ENCODE results near the gene ASRGL1.

Gene ASRGL1

DNA sequence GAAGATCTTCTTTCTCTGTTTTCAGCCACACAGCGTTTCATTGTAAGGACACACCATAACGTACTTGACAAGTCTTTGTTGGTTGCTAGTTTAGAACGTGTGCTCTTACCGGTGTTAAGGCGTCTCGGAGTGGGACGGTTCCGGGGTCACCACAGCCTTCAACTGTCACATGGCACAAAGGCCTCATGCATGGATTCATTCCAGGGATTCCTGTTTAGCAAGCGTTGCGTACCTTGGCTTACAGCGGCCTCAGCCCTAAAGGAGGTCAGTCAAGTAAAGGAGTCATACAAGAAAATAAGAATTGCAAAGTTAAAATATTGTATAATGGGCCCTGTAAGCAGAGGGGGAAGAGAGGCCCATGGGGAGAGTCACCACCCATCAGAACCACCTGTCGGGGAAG, 79.3 kb downstream of the ASRGL1 start:
- no peak for DNase-seq (ENCODE audit: low spot score)

DNA sequence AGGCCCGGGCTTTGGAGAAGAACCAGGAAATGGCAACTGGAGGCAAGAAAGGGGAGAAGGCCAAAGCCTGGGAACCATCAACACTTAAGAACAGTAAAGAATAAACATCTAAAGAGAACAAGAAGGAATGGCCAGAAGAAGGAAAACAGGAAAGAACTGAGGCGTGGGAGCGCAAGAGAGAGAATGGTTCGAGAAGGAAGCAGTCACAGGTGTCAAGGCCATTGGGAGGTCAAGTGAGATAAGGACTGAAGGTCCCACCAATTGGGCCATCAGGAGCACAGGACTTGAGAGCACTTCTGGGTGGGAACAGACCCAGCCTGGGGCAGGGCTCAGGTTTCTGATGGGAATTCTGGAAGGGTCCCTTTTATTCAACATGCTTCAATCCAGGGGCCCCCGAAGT, 80.9 kb downstream of the ASRGL1 start:
- no peak for DNase-seq (ENCODE audit: low spot score)

DNA sequence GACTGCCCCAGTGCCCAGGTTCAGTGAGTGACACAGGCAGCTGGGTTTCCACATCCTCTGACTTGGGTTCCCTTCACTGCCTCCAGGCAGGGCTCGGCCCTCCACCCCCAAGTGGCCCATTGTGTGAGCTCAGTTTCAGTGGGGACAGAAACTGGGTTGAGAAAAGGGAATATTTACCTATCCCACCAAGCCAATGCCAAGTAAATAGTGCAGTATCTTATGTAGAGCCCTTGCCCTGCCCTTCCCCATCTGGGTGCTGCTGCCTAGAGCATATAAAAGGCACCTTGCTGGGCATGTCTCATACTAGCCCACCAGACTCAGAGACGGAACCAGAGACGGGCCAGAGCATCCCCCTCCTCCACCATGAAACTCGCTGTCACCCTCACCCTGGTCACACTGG, 81.5 kb downstream of the ASRGL1 start, which contains the start of gene SCGB1A1:
TSS of gene SCGB1A1 (plus strand) at position 301 of the 400 bp plus-strand sequence. CDS start at position 364, 63 bp downstream.
- no peak for DNase-seq (ENCODE audit: low spot score)

DNA sequence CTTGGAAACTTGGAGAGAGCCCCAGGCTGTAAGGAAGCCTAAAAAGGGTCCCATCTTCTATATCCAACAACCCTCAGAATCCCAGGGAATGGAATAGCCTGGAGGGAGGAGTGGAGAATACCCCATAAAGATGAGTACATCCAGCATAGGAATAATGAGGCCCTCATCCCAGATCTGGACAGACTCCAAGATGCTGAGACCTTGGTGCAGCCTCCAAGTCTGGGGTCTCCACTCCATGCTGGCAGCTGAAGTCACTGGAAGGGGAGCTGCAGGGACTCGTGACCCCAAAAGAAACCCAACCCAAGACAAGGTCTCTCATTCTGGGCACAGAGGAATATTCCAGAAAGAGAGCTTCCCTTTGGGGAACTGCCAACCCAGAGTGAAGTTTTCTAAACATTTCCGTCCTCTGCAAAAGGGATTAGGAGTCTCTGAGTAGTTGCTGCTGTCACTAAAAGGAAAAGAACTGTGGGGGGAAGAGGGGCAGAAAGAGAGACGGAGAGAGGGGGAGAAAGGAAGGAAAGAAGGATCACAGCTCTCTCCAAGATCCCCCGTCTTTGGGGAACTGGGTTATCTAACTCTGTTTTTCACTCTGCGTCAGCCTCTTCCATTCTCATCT, 82.2 kb downstream of the ASRGL1 start:
- no peak for DNase-seq (ENCODE audit: low spot score)

DNA sequence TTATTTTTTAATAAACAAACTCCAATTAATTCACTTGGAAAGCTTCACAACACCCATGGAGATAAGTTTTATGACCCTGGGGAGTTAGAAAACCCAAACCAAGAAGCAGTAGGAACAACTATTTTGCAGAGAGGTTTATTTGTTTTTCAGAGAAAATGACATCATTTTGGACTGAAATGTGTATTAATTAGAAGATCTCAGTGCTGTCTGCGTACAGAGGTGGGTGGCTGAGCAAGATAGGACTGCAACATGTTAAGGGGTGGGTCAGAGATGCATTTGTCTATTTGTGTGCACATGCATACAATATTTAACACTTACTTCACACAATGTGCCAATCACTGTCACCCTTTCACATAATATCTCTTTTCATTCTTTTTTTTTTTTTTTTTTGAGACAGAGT, 82.7 kb downstream of the ASRGL1 start:
- no peak for DNase-seq (ENCODE audit: low spot score)

DNA sequence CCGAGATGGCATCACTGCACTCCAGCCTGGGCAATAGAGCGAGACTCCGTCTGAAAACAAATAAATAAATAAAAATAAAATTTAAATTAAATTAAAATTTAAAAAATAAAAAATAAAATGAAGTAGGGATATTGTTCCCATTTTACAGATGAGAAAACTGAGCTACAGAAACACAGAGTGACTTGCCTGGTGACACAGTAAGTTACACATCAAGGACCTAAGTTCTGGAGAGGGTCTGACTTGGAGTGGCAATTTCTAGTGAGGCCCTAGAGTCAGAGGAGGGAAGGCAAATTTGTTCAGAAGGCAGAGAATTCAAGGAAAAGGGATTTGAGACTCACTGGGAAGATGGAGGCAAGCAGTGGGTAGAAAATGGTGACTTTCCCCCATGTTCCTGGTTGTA, 83.6 kb downstream of the ASRGL1 start:
- DNase-seq (ENCODE audit: low spot score): no peak

DNA sequence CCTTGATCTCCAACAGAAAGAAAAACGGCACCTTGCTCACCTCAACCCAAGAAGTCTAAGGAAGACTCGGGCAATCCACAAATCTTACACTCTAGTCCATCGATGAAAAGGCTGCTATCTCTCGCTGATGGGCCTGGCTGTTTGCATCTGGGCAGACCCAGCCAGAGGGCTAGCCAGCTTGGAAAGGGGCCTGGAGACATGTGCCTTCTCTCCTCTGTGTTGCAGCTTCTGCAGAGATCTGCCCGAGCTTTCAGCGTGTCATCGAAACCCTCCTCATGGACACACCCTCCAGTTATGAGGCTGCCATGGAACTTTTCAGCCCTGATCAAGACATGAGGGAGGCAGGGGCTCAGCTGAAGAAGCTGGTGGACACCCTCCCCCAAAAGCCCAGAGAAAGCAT, 84.7 kb downstream of the ASRGL1 start:
- DNase-seq (ENCODE audit: low spot score): no peak

DNA sequence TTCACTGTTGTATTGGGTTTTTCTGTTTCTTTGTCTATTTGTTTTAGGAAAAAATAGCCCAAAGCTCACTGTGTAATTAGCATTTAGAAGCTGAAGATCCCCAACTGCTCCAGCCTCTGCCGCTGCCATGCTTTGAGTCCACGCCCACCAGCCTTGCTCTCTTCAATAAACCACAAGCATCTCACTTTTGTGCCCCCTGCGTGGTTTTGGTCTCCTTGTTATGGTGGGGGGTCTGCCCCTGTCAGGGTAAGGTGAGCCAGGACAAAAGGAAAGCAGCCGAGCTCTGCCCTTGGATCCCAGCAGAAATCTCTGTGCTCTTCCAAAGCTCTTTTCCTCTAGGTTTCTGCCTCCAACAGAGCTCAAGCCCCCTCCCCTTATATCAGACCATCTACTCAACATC, 85.8 kb downstream of the ASRGL1 start:
- no peak for DNase-seq (ENCODE audit: low spot score)

DNA sequence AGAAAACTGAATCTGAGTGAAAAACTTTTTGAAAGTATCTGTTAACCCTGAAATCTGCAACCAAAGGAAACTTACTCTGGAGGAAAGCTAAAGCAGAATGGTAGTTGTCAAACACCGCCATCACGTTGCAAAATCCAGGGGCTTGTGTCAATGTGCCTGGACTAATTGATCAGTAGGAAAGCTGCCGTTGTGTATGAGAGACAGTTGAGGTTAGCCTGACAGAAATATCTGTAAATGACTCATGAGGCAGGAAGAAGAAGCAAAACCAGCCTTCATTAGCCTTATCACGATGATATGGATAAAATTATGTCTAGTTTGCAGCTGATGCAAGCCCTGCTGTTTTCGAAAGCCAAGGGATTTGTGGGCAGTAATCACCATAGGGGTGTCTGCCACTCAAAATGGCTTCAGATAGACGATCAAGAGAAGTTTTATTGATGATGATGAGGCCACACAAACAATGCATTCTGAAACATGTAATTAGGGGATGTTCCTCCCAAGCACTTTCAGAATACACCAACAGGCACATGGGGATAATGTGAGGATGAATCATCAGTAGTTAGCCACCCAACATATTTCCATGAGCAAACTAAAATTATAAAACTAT, 90.5 kb downstream of the ASRGL1 start:
- DNase-seq (ENCODE audit: low spot score): no peak

DNA sequence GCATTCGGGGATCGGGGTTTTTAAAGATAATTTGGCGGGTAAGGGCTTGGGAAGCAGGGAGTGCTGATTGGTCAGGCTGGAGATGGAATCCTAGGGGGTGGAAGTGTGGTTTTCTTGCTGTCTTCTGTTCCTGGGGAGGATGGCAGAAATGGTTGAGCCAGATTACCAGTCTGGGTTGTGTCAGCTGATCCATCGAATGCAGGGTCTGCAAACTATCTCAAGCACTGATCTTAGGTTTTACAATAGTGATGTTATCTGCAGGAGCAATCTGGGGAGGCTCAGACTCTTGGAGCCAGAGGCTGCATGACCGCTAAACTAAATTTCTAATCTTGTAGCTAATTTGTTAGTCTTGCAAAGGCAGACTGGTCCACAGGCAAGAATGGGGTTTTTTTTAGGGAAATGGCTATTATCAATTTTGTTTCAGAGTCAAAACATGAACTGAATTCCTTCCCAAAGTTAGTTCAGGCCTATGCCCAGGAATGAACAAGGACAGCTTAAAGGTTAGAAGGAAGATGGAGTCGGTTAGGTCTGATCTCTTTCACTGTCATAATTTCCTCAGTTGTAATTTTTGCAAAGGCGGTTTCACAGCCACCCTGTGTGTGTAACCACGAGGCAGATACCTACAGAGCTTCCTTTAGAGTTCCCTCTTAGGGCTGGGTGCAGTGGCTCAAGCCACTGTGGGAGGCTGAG, 91.8 kb downstream of the ASRGL1 start:
- DNase-seq (ENCODE audit: low spot score): no peak

DNA sequence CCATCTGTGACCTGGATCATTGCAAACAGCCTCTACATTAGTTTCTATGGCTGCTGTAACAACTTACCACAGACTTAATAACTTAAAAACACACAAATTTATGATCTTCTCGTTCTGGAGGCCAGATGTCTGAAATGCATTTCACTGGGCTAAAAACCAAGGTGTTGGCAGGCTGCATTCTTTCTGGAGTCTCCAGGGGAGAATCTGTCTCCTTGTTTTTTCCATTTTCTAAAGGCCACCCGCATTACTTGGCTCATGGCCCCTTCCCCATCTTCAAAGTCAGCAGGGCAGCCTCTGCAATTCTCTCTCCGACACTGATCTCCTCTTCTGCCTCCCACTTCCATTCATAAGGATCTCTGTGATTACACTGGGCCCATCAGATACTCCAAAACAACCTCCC, 93.2 kb downstream of the ASRGL1 start:
- no peak for DNase-seq (ENCODE audit: low spot score)

DNA sequence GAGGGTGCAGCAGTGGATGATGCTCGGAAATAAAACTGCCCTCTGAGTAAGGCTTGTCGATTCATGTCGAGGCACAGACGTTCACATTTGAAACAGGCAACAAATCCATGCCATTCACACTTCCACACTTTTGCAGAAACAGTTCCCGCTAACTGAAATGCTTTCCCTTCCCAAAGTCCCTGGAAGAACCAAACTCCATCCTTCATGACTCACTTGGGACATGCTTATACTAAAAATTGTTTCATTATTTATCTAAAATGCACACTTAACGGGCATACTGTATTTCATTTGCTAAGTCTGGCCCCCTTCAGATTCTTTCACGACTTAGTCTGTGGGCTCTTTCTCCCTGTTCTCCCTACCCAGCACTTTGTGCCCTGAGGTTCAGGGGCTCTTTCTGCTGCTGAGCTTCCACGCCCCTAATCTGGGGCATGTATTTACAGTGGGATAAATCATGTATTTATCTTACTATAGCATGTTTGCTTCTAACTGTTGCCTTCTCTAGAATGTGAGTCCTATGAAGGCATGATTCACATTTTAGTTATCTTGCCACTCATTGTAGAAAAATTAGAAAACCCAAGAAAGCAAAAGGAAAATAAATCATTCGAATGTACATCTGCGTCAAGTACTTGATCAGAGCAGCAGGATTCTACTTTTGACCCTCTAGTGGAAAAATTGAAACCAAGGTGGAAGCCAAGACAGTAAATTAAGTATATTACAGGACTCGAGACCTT, 94.1 kb downstream of the ASRGL1 start:
- no peak for DNase-seq (ENCODE audit: low spot score)

DNA sequence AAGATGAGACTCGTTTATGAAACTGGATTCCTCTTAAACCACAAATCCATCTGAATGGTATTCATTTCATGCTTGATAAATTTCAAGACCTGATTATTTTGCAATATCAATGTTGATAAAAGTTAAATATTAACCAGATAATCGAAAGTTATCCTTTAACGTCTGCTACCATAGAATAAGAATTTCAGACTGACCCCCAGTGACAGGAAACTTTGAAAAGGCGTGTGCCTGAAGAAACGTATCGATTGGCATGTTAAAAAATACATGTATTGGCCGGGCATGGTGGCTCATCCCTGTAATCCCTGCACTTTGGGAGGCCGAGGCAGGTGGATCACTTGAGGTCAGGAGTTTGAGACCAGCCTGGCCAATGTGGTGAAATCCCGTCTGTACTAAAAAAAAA, 95.4 kb downstream of the ASRGL1 start:
- no peak for DNase-seq (ENCODE audit: low spot score)

DNA sequence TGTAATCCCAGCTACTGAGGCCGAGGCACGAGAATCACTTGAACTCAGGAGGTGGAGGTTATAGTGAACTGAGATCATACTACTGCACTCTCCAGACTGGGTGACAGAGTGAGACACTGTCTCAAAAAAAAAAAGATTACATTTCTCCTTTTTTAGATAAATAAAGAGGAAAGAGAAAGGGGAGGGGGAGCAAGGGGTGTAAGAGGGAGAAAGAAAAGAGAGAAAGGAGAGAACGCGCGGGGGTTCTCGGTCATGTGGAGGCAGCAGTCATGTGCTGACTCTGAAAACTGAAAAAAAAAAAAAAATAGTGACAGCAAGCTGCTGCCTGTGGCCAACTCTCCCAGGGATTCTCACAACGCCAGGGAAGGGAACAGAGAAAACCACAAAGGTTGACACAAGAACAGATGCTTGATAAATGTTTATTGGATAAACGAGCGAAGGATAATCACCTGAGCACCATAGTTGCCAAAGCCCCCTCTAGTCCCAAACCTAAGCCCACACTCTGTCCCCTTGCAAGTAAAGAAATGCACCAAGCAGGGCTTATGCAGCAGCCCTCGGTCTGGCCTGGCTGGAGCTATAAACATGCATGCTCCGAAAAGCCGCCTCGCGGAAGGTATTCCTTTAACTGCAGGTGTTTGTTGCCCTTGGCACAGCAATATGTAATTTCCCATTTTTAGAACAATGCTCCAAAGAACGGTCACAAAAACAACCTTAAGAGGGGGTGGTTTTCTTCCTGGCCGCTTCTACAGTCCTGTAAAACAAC, 96.1 kb downstream of the ASRGL1 start:
- no peak for DNase-seq (ENCODE audit: low spot score)

DNA sequence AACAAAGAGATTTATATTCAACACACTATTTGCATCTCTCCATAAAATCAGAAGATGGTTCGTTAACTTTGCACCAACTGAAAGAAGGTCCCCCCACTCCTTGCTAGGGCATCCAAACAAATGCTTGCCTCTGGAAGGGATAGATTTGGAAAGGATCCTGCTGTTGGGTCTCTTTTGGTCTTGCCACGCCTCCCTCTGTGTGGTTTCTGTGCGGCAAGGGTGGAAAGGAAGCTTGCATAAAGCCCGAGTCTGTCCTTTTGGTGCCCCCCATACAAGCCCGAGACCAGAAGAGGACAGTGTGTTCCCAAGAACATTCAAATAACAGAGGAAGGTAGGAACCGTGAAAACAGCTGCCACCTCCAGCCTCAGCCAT, 96.6 kb downstream of the ASRGL1 start:
- no peak for DNase-seq (ENCODE audit: low spot score)

DNA sequence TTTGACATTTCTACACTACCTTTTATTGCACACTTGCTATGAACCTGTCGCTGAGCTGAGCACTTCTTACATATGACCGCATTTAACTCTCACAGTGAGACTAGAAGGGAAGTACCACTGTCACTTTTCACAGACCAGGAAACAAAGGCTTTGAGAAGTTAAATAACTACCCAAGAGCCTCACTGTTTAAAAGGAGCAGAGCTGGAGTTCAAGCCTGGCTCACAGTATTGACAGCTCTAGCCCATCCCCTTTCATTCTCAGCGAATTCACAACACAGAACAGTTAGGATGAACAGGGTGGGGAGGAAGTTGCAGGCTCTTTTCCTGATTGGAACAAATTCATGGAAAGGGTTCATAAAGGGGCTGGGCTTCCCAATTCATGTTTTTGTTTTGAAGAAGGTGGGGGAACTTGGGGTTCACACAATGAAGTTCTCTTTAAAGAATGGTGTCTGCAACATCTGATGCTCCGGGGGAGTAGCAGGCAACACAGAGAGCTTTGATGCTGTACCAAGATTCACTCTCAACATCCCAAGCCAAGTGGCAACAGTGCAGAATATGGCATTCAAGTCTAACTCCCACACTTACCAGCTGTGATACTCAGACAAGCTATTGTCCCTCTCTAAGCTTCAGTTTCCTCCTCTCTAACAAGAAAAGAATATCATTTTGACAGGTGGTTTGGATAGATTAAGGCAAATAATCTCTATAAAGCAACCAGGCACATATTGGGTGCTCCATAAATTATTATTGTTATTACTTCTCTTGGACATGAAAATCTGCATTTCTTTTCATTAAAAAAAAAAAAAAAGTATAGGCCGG, 98.8 kb downstream of the ASRGL1 start:
- DNase-seq (ENCODE audit: low spot score): peak; percentile 56

DNA sequence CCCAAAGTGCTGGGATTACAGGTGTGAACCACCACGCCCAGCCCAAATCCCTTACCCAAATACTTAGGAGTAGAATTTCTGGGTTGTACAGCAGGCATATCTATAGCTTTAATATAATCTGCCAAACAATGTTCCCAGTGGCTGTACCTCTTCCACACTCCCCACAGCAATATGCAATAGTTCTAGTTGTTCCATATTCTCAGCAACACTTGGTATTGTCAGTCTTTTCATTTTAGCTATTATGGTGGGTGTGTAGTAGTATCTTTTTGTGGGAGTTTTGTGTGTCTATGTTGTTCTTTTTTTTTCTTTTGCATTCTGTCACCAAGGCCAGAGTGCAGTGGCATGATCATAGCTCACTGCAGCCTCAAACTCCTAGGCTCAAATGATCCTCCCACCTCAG, 100.4 kb downstream of the ASRGL1 start:
- DNase-seq (ENCODE audit: low spot score): no peak

DNA sequence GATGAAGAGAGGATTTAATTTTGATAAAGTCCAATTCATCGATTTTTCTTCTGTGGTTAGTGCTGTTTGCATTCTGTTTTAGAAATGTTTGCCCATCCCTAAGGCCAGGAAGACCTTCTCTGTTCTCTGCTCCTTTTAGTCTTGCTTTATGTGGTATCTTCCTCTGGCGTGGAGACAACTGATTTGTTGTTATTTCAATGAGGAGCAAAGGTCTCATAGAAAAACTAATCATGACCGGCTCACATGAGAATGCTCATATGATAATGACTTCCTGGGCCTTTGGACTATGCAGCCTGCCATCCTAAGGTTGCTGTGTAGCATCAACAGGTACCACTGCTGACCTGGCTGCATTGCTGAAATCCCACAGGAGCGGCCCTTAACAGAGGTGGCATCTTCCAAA, 101.4 kb downstream of the ASRGL1 start:
- DNase-seq (ENCODE audit: low spot score): no peak

DNA sequence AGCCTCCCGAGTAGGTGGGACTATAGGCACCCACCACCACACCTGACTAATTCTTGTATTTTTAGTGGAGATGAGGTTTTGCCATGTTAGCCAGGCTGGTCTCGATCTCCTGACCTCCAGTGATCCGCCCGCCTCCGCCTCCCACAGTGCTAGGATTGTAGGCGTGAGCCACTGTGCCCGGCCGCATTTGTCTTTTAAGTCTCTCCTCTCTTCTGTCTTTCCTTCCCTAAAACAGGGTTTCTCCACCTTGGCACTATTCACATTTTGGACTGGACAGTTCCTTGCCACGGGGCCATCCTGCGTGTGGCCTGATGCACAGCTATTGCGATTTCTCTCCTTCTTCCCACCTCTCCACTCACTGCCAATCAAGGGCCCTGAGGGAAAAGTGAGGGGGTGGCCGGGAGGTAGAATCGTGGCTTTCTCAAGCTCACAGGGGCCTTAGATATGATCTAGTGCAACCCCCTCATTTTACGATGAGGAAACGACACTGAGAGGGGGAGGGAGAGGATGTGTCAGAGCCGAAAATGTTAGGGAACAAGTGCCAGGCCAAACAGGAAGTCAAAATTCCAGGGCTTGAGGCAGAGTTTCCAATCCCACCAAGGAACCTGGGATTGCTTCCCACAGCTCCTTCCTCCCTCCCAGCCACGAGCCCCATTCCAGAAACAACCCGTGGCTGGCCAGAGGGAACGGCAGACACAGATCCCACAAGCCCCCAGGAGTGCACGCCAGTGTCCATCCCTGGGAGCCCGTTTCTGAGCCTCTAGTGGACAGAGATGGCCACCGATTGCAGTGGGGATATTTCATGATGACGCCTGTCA, 102.7 kb downstream of the ASRGL1 start:
- peak; percentile 46 for DNase-seq (ENCODE audit: low spot score)

Data from putamen (tissue), 1 donor.